MCF 10A (cell line): Measurements from ENCODE around the gene SLC51A. TPM values are rescaled to one million over a fixed set of nuclear protein-coding genes. Genes with fewer than 3 reads are reported as not detected.

Source experiments
- BruUV-seq: library from RNA; stranded (reverse); fragments of 400-500 nt; replicated peaks from 2 replicates; lab custom pipeline; 2021; lab: Mats Ljungman, UMichigan
- CTCF ChIA-PET: fragments of 300-600 bp; sonication (Branson Sonifier 250); formaldehyde crosslinking; extraction: SDS; loops from one replicate; lab custom pipeline; 2021; ENCODE audit warnings: antibody characterized with exemption, inconsistent platforms; lab: Yijun Ruan, JAX
- POLR2A ChIA-PET: fragments of 300-600, 350-650 bp; sonication (Branson Sonifier 250); formaldehyde crosslinking; extraction: SDS; loops from one replicate; lab custom pipeline; 2020; ENCODE audit warnings: antibody characterized with exemption, inconsistent platforms; lab: Yijun Ruan, JAX
- DNase-seq: peaks from one replicate; pipeline ENCODE4 v3.0.0-alpha.2; 2018; ENCODE audit not compliant: unreplicated experiment
- H3K27ac Mint-ChIP-seq: one replicate; pipeline ENCODE4 v1.8.0; 2022; ENCODE audit warnings: mild to moderate bottlenecking, low read depth, mixed read lengths; ENCODE audit not compliant: unreplicated experiment
- H3K27me3 Mint-ChIP-seq: one replicate; pipeline ENCODE4 v1.8.0; 2022; ENCODE audit warnings: mixed read lengths; ENCODE audit not compliant: insufficient read depth, unreplicated experiment
- H3K36me3 Mint-ChIP-seq: one replicate; pipeline ENCODE4 v1.8.0; 2022; ENCODE audit warnings: mild to moderate bottlenecking, moderate library complexity, mixed read lengths; ENCODE audit not compliant: insufficient read depth, unreplicated experiment
- H3K4me1 Mint-ChIP-seq: one replicate; pipeline ENCODE4 v1.8.0; 2022; ENCODE audit warnings: mixed read lengths; ENCODE audit not compliant: insufficient read depth, unreplicated experiment
- H3K4me3 Mint-ChIP-seq: one replicate; pipeline ENCODE4 v1.8.0; 2022; ENCODE audit warnings: mild to moderate bottlenecking, moderate library complexity, mixed read lengths; ENCODE audit not compliant: unreplicated experiment
- H3K9me3 Mint-ChIP-seq: one replicate; pipeline ENCODE4 v1.8.0; 2022; ENCODE audit warnings: mixed read lengths; ENCODE audit not compliant: unreplicated experiment
- CTCF ChIP-seq: fragments of 200-600 bp; IDR thresholded peaks from one replicate; pipeline ENCODE4 v1.8.0; 2022; ENCODE audit warnings: antibody characterized with exemption, mild to moderate bottlenecking; ENCODE audit not compliant: unreplicated experiment
- intact Hi-C: fragments of 100-400 bp; cut with micrococcal nuclease; formaldehyde crosslinking; loops from 2 replicates; pipeline ENCODE4 v1.14.1; 2022
- total RNA-seq: library from RNA; stranded (reverse); gene quantifications from 2 replicates; pipeline ENCODE4 v1.2.3, GENCODE V29; 2022

SLC51A gene
- total RNA-seq, 1 experiment from 2014 or later = not detected

- H3K9me3 Mint-ChIP-seq = no peaks in the 10 kb centered on the region
- no peak overlapping the region for H3K27ac Mint-ChIP-seq
- peaks cover 16% of the 10 kb centered on the region for H3K4me1 Mint-ChIP-seq
- BruUV-seq = no TSS peak
- no peaks in the 10 kb centered on the region for H3K27me3 Mint-ChIP-seq
- no peak for DNase-seq
- CTCF ChIA-PET = interaction anchor here (0.5 to 1.2 kb wide), 5 partner anchors 8 to 273 kb away, joined by 3 to 4 read pairs (median 4); no protein-coding TSS in a partner anchor
- H3K4me3 Mint-ChIP-seq = no peak overlapping the region
- H3K36me3 Mint-ChIP-seq = peaks cover 36% of the 10 kb centered on the region
- intact Hi-C loops = no loop called here
- TF ChIP-seq CTCF = no peak
- POLR2A ChIA-PET = interaction anchor here (0.6 to 0.7 kb wide), 2 partner anchors 8 to 67 kb away, joined by 3 read pairs; no protein-coding TSS in a partner anchor
Observed at GRCh38 chr3:196272826-196273225, 56.5 kb downstream of the SLC51A start.

GRCh38 chr3:196273655-196274054 lies 57.3 kb downstream of the SLC51A start:
- Mint-ChIP-seq H3K9me3 (no peaks in the 10 kb centered on the region), H3K4me1 (peaks cover 22% of the 10 kb centered on the region), H3K27me3 (no peaks in the 10 kb centered on the region), H3K36me3 (peaks cover 32% of the 10 kb centered on the region), H3K4me3 (no peak overlapping the region), H3K27ac (no peak overlapping the region)
- no peak for TF ChIP-seq CTCF
- DNase-seq = no peak
- CTCF ChIA-PET = interaction anchor here (1.2 kb wide), 1 partner anchor 249 kb away, joined by 3 read pairs; no protein-coding TSS in a partner anchor
- BruUV-seq = no TSS peak
- POLR2A ChIA-PET = no interaction called here
- intact Hi-C loops = no loop called here

GRCh38 chr3:196274585-196274984 lies 58.3 kb downstream of the SLC51A start:
- POLR2A ChIA-PET = interaction anchor here (0.8 kb wide), 1 partner anchor 21 kb away, joined by 5 read pairs; no protein-coding TSS in a partner anchor
- Mint-ChIP-seq H3K9me3 (no peaks in the 10 kb centered on the region), H3K27me3 (no peaks in the 10 kb centered on the region), H3K4me1 (peaks cover 28% of the 10 kb centered on the region), H3K4me3 (no peak overlapping the region), H3K27ac (peak overlapping the region; percentile 46), H3K36me3 (peaks cover 23% of the 10 kb centered on the region)
- TF ChIP-seq CTCF = no peak
- CTCF ChIA-PET = no interaction called here
- intact Hi-C loops = no loop called here
- peak; percentile 53 for DNase-seq
- no TSS peak for BruUV-seq

GRCh38 chr3:196275126-196275525 lies 58.8 kb downstream of the SLC51A start:
- Mint-ChIP-seq H3K4me3 (no peak overlapping the region), H3K27ac (no peak overlapping the region), H3K27me3 (no peaks in the 10 kb centered on the region), H3K9me3 (no peaks in the 10 kb centered on the region), H3K36me3 (peaks cover 20% of the 10 kb centered on the region), H3K4me1 (peaks cover 27% of the 10 kb centered on the region)
- ChIA-PET POLR2A (interaction anchor here (0.8 kb wide), 1 partner anchor 22 kb away, joined by 5 read pairs; no protein-coding TSS in a partner anchor), CTCF (no interaction called here)
- intact Hi-C loops = no loop called here
- TF ChIP-seq CTCF = no peak
- DNase-seq = no peak
- BruUV-seq = no TSS peak
